Upper lobe of left lung (tissue), 4 donors: ENCODE results near the gene AGBL1.

Source experiments
- EP300 ChIP-seq, 4 donors: sonication (generic); formaldehyde crosslinking; IDR thresholded peaks; one replicate each; pipeline ENCODE4 v1.5.1; 2017; ENCODE audit warnings: antibody characterized with exemption in 4 of 4, control low read depth in 2 of 4
- POLR2A ChIP-seq, 4 donors: fragments of 450-650 bp; IDR thresholded peaks; one replicate each; pipeline ENCODE4 v1.5.1; 2016 to 2017; ENCODE audit warnings: antibody characterized with exemption in 4 of 4, mild to moderate bottlenecking in 2 of 4
- POLR2AphosphoS5 ChIP-seq, 2 donors: sonication (generic); formaldehyde crosslinking; IDR thresholded peaks; one replicate each; pipeline ENCODE4 v1.5.1; 2017; ENCODE audit warnings: antibody characterized with exemption in 2 of 2
- TF ChIP-seq, protein P1 (sequence below), 6 experiments: fragments of 450-650 bp in 4 of 6; fragments of 200-600 bp in 2 of 6; sonication (generic) in 2 of 6; IDR thresholded peaks; one replicate each; pipeline ENCODE4 v1.5.1; 2016 to 2019; ENCODE audit warnings: antibody characterized with exemption in 6 of 6

- TF ChIP-seq, protein P1, sequence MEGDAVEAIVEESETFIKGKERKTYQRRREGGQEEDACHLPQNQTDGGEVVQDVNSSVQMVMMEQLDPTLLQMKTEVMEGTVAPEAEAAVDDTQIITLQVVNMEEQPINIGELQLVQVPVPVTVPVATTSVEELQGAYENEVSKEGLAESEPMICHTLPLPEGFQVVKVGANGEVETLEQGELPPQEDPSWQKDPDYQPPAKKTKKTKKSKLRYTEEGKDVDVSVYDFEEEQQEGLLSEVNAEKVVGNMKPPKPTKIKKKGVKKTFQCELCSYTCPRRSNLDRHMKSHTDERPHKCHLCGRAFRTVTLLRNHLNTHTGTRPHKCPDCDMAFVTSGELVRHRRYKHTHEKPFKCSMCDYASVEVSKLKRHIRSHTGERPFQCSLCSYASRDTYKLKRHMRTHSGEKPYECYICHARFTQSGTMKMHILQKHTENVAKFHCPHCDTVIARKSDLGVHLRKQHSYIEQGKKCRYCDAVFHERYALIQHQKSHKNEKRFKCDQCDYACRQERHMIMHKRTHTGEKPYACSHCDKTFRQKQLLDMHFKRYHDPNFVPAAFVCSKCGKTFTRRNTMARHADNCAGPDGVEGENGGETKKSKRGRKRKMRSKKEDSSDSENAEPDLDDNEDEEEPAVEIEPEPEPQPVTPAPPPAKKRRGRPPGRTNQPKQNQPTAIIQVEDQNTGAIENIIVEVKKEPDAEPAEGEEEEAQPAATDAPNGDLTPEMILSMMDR (IDR thresholded peaks at IDR 0.05) = no peak
- TF ChIP-seq POLR2AphosphoS5 (IDR thresholded peaks at IDR 0.05) = no peak
- no peak for TF ChIP-seq POLR2A (IDR thresholded peaks at IDR 0.05)
- TF ChIP-seq EP300 (IDR thresholded peaks at IDR 0.05) = no peak
These were observed 805.9 kb downstream of the AGBL1 start for GRCh38 chr15:86885616-86886015.
